GM18868 (cell line): ENCODE measurements around the gene NLRP13.

ENCODE experiments used
- ATAC-seq: cut with Tn5 transposase; IDR thresholded peaks from one replicate; pipeline ENCODE4 v1.9.1; 2021; ENCODE audit warnings: mild to moderate bottlenecking, moderate library complexity; ENCODE audit not compliant: unreplicated experiment

The NLRP13 gene

GRCh38 chr19:55907286-55907685, 24.9 kb downstream of the NLRP13 start:
- no peak for ATAC-seq

- no peak for ATAC-seq
Measured at GRCh38 chr19:55902080-55902751, 29.9 kb downstream of the NLRP13 start.

- no peak for ATAC-seq
Measured at GRCh38 chr19:55901369-55902079, 30.6 kb downstream of the NLRP13 start.

- no peak for ATAC-seq
Measured at GRCh38 chr19:55898911-55899310, 33.2 kb downstream of the NLRP13 start.

GRCh38 chr19:55882626-55883025, 49.5 kb downstream of the NLRP13 start:
- no peak for ATAC-seq

- ATAC-seq, result no peak
Measured at GRCh38 chr19:55877211-55877610, 54.9 kb downstream of the NLRP13 start.

- no peak for ATAC-seq
Measured at GRCh38 chr19:55870736-55871135, 61.4 kb downstream of the NLRP13 start.

GRCh38 chr19:55867101-55867500, 65.0 kb downstream of the NLRP13 start:
- no peak for ATAC-seq

- ATAC-seq, result no peak
Measured at GRCh38 chr19:55866521-55866920, 65.6 kb downstream of the NLRP13 start.

GRCh38 chr19:55858969-55859368, 73.2 kb downstream of the NLRP13 start:
- ATAC-seq, result no peak

- no peak for ATAC-seq
Measured at GRCh38 chr19:55858401-55858800, 73.7 kb downstream of the NLRP13 start.

- ATAC-seq, result no peak
Measured at GRCh38 chr19:55857974-55858373, 74.2 kb downstream of the NLRP13 start.

GRCh38 chr19:55857149-55857548, 75.0 kb downstream of the NLRP13 start:
- peak; percentile 75 for ATAC-seq

- ATAC-seq, result no peak
Measured at GRCh38 chr19:55855160-55855559, 77.0 kb downstream of the NLRP13 start.
